Measurements from ENCODE around the gene PGK2.
"Not testable (repeated sequence)": the region's sequence is repeated elsewhere in the genome, so short reads cannot be mapped to it uniquely, and the experiment has no call there.

The PGK2 gene

DNA sequence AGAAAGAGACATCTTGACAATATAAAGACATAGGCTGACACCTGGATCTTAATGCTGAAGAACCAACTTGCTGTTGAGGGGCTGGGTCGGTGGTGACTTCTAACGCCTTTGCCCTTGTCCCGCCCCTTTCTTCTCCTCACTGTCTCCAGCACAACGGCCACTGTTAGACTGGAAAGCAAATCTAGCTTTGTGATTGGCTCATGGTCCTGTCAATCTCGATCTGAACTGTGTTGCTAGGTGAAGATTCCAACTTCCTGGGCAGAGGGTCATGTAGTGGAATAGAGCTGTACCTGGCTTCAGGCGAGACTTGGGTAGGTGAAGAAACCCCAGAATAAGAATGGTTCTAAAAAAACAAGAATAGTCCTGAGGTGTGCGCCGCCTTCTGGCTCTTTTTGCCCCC, at the start of gene PGK2:
PGK2 (minus strand) TSS at position 110 of the 400 bp plus-strand sequence; CDS start at position 12, 98 bp downstream.
- no peak for DNase-seq

DNA sequence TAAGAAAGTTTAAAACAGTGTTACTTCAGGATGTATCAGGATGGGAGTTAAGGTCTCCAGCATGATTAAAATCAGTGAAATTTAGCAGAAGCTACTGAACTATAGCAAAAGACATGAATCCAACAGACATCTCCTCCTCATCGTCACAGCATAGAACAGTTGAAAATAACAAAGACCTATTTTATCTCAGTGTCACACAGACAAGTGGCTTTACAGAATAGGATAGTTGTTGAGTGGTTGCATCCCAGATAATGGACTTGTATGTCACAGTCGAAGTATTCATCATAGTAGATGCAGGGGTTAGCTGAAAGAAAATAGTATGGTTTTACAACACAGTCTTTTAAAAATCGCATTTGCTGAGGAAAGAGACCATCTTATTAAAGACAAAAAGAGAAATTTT, 48.1 kb upstream of the PGK2 start:
- DNase-seq, result no peak

DNA sequence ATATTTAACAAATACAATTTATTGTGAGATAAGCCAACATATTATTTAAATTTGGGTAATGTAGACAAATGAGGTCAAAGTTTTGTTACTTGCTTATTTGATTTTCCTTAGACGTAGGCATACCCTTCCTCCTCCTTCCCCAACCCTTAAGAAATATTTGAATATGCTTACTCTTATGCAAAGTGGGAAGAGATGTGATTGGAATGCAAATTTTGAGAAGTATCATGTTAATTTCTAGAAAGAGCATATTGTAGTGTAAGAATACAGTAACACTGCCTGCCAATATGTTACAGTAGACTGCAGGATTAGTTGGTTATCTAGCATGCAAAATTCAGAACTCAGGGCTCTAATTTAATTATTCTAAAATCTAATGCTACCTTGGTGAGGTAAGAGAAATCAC, 46.3 kb upstream of the PGK2 start:
- no peak for DNase-seq

DNA sequence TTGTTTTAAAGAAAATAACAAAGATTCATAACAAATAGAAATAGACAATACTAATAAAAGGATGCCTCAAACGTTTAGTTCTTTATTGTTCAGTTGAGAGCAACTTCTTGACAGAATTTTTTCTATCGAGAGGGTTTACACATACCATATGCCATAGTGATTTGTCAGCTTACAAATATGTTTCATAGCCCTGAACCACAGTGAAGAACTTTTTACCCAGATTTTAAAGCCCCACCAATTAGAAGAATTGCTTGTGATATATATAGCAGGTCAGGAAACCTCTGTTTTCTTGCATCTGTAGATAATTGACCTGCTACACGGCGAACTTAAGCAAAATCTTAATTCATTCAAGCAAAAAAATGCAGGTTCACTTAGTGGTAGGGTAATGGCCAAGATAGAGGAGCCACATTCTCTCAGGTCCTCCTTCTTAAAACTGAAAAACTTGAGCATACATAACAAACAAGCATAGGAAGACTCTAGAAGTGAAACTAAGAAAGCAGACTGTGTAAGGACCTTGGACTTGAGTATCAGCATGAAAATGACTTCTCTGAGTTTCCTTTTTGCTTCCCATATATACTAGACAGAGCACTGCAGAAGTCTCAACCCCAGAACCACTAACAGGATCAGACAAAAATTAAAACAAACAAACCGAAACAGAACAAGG, 39.8 kb upstream of the PGK2 start:
- no peak for DNase-seq

DNA sequence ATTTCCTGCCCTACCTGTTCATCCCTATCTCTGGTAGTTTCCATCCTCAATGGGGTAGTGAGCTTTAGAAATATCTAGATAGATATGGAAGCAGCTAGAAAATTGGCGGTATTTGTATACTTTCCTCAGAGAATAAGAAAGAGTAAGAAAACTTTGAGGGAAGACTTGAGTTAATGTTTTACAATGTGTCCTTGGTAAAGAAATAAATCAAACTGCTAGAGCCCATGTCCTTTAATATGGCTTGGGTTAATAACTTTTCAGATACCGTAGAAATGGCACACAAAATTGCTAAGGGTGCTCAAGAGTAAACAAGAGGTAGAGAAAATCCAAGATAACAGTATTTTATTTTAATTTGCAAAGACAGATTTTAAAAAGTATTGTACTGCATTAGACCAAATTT, 28.1 kb upstream of the PGK2 start:
- DNase-seq, result no peak

DNA sequence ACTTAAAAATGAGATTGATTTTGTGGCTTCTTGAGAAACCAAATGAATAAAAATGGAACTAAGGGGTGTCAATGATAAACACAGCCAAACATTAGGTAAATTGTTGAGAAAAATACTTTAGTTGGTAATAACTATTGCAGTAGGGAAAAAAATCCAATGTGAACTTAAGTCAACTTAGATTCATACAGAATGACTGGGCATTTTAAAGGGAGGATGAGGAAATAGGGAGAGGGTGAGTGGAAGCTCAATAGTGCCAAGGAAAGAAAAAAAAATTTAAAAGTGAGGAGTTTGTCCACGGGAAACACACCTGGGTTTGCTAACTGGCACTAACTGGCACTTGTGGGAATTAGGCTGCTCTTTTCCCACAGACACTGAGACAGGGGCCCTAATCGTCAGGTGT, 26.2 kb upstream of the PGK2 start:
- no peak for DNase-seq

DNA sequence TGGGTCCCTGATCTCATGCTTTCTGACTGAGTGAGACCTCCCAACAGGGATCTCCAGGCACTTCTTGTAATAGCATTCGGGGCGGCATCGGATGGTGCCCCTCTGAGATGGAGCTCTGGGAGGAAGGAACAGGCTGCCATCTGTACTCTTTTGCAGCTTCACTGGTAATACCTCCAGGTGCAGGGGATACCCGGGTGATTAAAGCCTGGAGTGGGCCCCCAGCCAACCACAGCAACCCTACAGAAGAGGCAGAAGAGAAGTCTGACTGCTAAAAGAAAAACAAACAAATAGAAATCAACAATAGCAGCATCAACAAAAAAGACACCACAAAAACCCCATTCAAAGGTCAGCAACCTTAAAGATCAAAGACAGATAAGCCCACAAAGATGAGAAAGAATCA, 19.1 kb upstream of the PGK2 start:
- no peak for DNase-seq

DNA sequence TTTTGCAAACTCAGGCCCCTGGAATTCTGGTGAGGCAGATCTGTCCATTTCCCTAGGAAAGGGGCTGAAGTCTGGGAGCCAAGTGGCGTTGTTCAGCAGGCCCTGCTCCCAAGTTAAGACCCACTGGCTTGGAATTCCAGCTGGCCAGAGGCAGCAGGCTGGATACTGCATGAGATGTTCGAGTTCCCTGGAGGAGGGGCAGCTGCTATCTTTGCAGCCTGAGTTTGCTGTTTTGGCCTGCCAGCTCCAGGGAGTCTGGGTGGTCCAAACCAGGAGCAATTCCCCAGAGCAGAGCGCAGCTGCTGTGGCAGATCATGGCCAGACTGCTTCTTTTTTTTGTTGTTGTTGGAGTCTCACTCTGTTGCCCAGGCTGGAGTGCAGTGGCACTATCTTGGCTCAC, 18.2 kb upstream of the PGK2 start:
- DNase-seq, result no peak

DNA sequence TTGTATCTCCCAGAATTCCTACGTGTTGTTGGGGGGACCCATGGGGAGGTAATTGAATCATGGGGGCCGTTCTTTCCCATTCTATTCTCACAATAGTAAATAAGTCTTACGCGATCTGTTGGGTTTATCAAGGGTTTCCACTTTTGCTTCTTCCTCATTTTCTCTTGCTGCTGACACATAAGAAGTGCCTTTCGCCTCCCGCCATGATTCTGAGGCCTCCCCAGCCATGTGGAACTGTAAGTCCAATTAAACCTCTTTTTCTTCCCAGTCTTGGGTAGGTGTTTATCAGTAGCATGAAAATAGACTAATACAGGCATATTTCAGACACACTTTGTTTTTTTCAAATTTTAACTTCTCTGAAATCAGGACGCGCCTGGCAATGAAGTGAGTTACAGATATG, 14.4 kb upstream of the PGK2 start:
- no peak for DNase-seq

DNA sequence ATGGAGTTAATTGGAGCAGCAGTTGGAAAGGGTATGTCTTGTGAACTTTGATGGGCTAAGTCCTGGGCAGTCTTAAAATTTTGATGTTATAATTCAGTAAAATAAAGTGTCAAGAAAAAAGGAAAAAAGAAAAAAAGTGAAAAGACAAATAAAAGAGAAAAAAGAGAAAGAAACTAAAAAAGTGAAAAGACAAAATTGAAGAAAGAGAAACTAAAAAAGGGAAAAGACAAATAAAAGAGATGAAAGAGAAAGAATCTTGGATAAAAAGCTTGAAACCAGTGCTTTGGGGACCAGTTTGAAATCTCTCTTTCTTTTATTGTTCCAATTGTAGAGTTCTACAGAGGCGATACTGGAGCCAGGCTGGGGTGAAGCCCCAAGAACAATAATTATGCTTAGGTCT, 12.0 kb upstream of the PGK2 start:
- DNase-seq, result no peak

DNA sequence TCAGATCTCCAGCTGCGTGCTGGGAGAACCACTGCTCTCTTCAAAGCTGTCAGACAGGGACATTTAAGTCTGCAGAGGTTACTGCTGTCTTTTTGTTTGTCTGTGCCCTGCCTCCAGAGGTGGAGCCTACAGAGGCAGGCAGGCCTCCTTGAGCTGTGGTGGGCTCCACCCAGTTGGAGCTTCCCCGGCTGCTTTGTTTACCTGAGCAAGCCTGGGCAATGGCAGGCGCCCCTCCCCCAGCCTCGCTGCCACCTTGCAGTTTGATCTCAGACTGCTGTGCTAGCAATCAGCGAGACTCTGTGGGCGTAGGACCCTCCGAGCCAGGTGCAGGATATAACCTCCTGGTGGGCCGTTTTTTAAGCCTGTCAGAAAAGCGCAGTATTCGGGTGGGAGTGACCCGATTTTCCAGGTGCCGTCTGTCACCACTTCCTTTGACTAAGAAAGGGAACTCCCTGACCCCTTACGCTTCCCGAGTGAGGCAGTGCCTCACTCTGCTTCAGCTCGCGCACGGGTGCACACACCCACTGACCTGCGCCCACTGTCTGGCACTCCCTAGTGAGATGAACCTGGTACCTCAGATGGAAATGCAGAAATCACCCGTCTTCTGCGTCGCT, 9.9 kb upstream of the PGK2 start:
- not testable (repeated sequence) for DNase-seq

DNA sequence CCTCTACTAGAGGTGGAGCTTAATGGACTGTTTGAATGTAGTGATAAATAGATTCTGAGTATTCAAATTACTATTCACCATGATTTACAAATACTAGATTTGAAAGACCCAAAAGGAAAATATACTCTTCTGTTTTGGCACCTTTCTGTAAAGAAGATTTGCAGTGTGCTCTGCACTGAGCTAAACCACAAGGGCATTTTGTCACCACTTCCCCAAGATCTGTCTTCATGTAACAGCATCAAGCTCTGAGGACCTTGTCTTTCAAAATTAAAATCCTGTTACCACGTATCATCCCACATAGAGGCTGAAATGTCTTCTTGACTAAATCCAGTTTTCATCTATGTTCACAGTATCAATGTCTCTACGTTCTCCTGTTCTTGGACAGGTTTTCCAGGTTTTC, 3.3 kb upstream of the PGK2 start:
- no peak for DNase-seq

DNA sequence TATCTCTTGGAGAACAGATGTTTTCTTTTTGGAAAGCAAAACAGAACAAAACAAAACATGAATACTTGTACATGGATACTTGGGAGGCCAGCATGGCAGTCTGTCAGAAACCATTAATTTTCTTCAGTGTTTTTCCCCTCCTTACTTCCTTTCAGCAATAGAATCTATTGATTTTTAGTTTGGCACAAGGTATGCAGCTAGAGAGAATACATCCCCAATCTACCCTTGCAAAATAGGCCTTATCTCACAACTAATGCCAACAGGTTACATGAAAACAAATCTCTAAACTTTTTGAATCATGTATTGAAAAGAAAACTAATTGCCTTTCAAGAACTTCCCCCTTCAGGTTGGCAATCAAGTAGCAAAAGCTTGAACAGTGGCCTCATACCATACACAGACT, 2.8 kb downstream of the PGK2 start:
- no peak for DNase-seq

DNA sequence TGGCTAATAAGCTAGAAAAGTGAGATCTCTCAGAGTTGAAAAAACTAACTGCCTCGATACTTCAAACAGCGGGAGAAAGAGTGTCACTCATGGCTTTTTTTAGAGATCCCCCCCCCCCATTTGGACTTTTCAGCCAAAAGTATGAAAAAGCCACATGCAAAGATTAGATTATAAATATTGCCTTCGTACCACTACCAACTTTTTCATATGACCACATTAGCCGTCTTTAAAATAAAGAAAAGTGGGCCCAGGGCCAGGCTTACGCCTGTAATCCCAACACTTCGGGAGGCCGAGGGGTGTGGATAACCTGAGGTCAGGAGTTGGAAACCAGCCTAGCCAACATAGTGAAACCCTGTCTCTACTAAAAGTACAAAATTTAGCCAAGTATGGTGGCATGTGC, 4.4 kb downstream of the PGK2 start:
- DNase-seq, result no peak

DNA sequence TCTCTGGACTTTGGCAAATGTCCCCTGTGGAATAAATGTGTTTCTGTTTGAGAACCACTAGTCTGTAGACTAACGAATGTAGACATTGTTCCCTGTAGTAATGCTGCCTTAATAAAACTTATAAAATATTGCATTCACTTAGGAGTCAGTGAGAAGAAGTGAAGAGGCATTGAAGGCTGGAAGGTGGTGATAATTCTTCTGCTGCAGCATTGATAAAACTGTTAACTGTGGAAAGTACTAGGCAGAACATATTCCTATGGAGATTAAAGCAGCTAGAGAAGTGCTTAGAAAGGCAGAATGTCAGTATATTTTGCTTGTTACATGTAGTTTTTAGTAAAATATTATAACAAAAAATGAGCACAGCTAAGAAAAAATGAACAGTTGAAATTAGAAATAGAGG, 4.8 kb downstream of the PGK2 start:
- DNase-seq, result no peak

DNA sequence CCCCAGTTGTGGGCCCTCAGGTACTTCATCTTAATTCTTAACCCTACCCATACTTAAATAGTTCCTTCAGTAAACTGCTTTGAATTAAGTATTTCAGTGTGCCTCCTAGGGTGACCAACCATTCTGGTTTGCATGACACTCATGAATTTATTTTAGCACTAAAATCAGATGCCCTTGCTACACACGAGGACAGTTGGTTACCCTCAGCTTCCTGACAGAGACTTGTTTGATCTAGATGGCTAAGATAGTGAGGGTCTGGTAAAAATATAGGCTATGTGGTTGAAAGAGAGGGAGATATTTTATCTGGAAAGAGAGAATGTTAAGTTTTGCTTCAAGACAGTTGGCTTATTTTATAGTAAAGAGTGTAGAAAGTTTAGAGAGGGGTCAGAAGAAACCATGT, 10.6 kb downstream of the PGK2 start:
- no peak for DNase-seq

DNA sequence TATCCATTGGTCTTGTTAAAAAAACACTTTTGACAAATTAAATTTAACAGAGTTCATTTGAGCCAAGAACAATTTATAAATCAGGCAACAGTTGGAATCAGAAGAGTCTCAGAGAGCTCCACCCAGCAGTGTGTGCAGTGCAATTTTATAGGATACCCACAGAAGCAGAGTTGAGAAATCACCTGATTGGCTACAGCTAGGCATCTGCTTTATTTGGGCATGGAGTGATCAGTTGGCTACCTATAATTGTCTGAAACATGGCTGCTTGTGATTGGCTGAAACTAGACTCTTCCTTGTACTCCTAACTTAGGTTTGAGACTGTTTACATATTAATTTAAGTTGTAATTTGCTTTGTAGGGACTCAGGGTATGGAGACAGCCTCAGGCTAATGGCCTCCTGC, 12.0 kb downstream of the PGK2 start:
- no peak for DNase-seq

DNA sequence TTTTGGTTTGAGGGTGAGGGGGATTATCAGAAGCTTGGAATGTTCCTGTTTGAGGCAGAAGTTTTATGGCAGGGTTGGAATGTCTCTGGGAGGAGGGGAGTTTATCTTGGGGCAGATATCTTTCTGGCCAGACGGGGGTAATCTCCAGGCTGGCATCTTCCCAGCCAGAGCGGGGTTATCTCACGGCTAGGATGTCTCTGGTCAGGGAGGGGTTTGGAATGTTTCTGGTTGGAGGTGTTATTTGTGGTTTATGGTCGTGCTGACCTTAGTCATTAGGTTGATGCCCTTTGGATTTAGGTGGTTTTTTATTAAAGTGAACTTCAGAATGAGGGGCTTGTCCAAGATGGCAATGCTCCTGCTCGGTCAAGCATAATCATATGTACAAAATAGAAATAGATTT, 14.8 kb downstream of the PGK2 start:
- no peak for DNase-seq

DNA sequence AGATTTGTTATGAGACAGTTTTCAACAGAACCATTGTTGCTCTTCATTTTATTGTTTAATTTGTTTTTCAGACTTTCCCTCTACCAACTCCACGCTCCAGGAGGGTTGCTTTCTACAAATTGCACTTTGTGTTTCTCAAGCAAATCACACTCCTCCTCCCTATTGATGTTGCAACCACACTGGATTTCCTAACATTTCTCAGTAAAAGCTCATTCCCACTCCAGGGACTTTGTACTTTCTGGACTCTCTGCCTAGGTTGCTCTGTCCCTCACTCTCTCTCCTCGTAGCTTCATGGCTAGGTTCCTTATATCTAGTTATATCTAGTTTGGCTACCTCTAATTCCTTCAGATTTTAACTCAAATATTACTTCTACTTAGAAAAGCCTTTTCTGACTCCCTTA, 20.3 kb downstream of the PGK2 start:
- DNase-seq, result no peak

DNA sequence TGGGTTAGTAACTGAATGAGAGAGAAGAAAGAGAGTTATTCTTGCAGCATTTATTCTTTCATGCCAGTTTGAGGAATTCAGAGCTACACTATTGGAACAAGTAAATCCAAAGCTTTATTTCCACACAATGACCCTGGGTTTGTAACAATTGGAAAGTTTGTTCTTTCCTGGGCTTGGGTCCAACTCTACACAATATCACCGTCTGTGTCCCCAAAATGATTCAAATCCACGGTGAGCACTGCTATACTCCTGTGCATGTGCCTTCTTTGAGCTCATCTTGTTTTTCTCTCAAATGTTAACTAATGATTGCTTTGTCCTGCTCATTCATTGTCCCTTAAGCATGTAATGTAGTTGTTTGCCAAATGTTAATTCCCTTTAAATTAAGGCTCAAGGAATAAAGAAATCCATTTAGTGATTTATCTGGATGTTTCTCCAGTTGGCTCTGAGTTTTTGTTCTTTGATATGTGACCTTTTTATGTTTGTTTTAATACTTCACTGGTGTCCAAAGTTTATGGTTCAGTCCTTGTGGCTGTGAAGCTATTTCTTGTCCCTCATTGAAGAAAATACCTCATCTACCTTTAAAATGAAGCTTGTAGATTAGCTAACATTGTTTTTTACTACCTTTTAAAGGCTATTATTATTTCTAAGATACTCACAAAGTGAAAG, 22.4 kb downstream of the PGK2 start:
- no peak for DNase-seq

DNA sequence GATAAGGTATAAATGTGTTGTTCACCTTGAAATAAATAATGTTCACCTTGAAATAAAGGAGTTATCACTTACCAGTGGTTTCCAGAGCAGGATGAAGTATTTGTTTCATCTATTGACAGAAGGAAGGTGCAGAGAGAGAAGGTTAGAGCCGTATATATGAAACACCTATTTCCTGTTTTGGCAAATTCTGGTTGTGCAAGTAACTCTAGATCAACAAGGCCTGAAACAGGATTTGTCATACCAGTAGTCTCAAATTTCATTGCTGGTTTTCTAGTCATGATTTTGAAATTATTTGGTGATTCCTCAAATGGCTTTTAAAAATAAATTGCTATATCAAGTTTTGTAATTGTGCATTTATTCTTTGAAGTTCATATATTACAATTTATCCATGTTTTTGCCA, 42.8 kb downstream of the PGK2 start, which contains the start of gene CRISP3:
CRISP3 (minus strand) TSS at position 130 of the 400 bp plus-strand sequence; CDS start at position 109, 21 bp downstream.
- no peak for DNase-seq

DNA sequence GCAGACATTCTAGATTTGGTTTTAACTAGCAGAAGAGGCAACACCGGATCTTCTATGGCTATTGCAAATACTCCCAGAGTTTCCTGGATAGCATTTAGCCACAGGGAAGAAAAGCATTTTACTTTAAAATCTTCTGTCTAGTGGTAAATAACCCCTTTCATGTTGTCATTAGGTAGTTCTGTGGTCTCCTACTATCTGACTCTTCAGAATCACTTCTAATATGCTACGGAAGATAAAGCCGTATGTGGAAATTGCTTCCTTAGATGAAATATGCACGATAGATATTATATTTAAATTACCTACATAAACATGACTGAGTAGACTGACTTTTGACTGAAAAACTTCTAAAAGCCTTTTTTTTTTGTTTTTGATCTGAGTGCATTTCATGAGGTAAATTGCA, 43.7 kb downstream of the PGK2 start:
- DNase-seq, result no peak

DNA sequence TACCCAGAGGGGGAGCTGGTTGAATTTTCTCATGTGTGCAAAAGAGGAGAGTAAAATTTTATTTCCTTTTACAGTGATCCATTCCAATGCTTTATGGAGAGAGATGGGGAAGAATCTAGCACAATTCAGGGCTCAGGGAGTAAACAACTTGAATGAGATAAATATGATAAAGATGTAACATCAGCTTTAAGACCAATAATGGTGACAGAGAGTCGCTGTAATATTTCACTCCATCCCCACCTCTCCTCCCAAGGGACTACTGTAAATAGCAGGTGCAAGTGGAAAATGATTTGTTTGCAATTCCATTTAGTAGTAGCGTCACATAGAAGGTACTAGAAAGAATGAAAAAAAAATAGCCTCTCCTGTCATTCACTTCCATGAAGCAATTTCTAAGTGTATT, 47.7 kb downstream of the PGK2 start:
- no peak for DNase-seq

DNA sequence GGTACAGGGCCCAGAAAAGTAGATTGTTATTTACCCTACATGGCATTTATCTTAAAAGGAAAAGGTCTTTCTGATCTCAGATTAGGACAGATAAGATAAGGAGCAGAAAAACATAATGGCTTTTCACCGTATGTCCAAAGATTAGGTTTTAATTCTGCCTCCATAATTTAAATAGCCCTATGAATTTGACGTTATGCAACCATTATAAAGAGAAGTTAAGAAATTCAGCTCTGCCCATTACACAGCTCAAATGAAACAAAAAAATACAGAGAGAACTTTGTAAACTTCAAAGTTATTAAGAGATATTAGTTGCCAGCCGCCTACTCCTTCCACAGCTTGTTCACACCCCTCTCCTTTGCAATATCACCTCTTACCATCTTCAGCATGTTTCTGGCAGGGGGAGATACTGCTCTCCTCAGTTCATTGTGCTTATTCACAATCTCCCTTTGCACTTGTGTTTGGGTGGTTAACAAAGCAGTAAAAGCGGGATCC, 51.0 kb downstream of the PGK2 start:
- DNase-seq, result no peak
